ENCODE measurements around the gene AKIP1. TPM values are rescaled to one million over a fixed set of nuclear protein-coding genes. Genes with fewer than 3 reads are reported as not detected.

AKIP1 gene
- polyA plus RNA-seq, 1 experiment: 41.4 TPM

DNA sequence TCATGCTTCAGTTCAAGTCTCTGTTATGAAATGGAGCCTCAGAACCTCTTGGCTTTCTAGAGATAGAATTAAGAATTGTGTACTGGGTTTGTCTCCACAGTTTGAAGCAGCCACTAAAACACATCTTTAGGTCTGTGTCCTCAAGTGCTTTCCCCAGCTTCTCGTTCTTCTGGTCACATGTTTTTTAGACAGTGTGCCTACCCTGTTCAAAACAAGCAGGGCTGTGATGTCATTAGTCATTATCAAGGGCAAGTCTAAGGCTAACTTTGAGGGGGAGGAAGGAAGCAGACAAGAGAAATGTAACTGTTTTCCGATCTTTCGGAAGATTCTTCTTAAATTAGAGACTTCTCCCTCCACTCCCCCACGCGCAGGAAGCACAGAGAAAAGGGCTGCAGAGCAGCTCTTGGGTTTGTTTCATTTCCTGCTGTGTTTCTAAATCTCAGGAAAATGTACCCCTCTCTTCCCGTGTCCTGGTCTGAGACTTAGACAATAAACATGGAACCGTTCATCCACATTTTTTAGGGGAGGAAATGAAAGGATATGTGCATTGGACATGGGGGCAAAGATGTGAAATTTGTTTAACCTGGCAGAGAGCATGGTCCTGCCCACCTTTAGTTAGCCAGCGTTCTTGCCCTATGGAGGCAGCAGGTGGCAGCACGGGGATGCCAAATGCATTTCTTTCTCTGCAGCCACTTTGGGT lies 3.1 kb downstream of the AKIP1 start:
- CTCF ChIA-PET: interaction anchor here (0.6 to 2.8 kb wide), 11 partner anchors 33 to 485 kb away, joined by 3 to 33 read pairs (median 5); no protein-coding TSS in a partner anchor
- TF ChIP-seq, protein P1, sequence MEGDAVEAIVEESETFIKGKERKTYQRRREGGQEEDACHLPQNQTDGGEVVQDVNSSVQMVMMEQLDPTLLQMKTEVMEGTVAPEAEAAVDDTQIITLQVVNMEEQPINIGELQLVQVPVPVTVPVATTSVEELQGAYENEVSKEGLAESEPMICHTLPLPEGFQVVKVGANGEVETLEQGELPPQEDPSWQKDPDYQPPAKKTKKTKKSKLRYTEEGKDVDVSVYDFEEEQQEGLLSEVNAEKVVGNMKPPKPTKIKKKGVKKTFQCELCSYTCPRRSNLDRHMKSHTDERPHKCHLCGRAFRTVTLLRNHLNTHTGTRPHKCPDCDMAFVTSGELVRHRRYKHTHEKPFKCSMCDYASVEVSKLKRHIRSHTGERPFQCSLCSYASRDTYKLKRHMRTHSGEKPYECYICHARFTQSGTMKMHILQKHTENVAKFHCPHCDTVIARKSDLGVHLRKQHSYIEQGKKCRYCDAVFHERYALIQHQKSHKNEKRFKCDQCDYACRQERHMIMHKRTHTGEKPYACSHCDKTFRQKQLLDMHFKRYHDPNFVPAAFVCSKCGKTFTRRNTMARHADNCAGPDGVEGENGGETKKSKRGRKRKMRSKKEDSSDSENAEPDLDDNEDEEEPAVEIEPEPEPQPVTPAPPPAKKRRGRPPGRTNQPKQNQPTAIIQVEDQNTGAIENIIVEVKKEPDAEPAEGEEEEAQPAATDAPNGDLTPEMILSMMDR (IDR thresholded peaks at IDR 0.05; ENCODE audit: low read depth, low read length): peak; percentile 78
- DNase-seq (ENCODE audit: low read depth, low spot score): no peak
- peak overlapping the region; percentile 11 for H3K27ac ChIP-seq (ENCODE audit: low read depth, low read length)
- H3K27me3 ChIP-seq (ENCODE audit: control insufficient read depth, insufficient read depth, low read length): no peaks in the 10 kb centered on the region
- POLR2A ChIA-PET: interaction anchor here (1.3 kb wide), 1 partner anchor 46 kb away, joined by 3 read pairs; no protein-coding TSS in a partner anchor
- H3K4me3 ChIP-seq (ENCODE audit: low read depth, low read length): no peak overlapping the region; the same call in 1 of the 2 replicates
- H3K9me3 ChIP-seq (ENCODE audit: control insufficient read depth, insufficient read depth, low read length): no peaks in the 10 kb centered on the region; the same call in 1 of the 2 replicates

DNA sequence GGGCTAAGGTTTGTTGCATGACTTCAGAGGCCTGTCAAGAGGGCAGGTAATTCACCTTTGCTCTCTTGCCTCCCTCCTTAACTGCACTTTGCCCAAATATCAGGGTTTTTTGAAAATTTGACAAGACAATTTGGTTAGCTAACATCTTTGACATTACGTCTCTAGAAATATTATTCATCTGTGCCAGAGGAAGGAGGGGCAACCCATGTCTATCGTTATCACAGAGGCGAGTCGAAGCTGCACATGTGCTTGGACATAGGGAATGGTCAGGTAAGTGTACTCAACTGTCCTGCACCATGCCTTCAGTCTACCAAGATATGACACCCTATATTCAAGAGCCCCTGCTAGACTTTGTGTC lies 3.7 kb downstream of the AKIP1 start:
- no peak overlapping the region for H3K4me3 ChIP-seq (ENCODE audit: low read depth, low read length)
- H3K9me3 ChIP-seq (ENCODE audit: control insufficient read depth, insufficient read depth, low read length): no peaks in the 10 kb centered on the region; the same call in 1 of the 2 replicates
- no peak for DNase-seq (ENCODE audit: low read depth, low spot score)
- no peaks in the 10 kb centered on the region for H3K27me3 ChIP-seq (ENCODE audit: control insufficient read depth, insufficient read depth, low read length)
- CTCF ChIA-PET: interaction anchor here (0.5 to 2.8 kb wide), 15 partner anchors 33 to 592 kb away, joined by 3 to 33 read pairs (median 4); no protein-coding TSS in a partner anchor
- no peak overlapping the region for H3K27ac ChIP-seq (ENCODE audit: low read depth, low read length)
- POLR2A ChIA-PET: interaction anchor here (0.6 to 1.3 kb wide), 2 partner anchors 34 to 45 kb away, joined by 3 to 4 read pairs; no protein-coding TSS in a partner anchor
- TF ChIP-seq, protein P1 (IDR thresholded peaks at IDR 0.05; ENCODE audit: low read depth, low read length): no peak

DNA sequence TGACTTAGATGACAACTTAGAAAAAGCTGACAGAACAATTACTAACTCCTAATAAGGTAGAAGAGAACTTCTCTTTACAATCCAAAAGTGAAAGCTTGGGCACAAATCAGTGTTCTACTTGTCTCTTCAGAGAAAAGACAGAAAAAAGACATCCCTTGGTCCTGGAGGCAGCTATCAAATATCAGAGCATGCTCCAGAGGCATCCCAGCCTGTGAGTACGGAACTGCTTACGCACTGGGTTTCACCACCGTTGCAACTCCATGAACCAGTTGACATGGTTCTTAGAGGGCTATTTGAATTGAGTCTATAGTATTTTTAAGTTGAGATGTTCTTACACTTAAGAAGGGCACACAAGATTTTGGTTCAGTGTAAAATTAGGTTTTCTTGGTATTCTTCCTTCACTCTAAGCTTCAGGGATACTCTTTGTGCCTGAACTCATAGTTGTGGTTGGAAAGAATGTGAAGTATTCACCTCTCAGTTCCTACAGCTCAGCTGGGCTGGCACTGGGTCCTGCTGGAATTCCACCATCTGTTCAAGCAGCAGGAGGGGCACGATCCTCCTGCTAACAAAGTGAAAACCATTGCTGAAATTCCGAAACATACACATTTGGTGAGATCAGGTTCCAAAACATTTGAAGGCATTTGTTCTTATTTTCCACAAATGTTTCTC lies 6.3 kb downstream of the AKIP1 start:
- Histone ChIP-seq H3K4me3 (ENCODE audit: low read depth, low read length) (peak overlapping the region; percentile 25; the same call in 1 of the 2 replicates), H3K27ac (ENCODE audit: low read depth, low read length) (peak overlapping the region; percentile 94), H3K27me3 (ENCODE audit: control insufficient read depth, insufficient read depth, low read length) (no peaks in the 10 kb centered on the region), H3K9me3 (ENCODE audit: control insufficient read depth, insufficient read depth, low read length) (no peaks in the 10 kb centered on the region)
- POLR2A ChIA-PET: interaction anchor here (0.6 to 1.3 kb wide), 5 partner anchors 46 to 220 kb away, joined by 3 to 8 read pairs (median 4); no protein-coding TSS in a partner anchor
- TF ChIP-seq, protein P1 (IDR thresholded peaks at IDR 0.05; ENCODE audit: low read depth, low read length): no peak
- CTCF ChIA-PET: interaction anchor here (0.9 kb wide), 1 partner anchor 220 kb away, joined by 6 read pairs; no protein-coding TSS in a partner anchor
- DNase-seq (ENCODE audit: low read depth, low spot score): peak; percentile 90

DNA sequence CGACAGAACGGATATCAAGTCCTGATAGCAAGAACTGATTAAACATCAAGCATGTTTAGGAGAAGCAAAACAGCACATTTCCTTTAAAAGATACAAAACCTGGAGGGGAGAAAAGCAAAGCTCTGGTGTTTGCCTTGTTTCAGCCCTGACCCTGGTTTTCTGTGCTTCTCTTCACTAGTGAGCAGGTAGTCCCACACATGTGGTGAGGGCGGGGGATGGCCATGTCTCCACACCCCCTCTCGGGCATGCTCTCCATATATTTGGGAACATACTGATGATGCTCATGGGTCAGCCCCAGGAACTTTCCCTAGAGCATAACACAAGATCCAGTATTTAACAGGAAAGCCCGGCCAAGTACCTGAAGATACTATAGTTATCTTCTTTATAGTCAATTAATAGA lies 11.7 kb downstream of the AKIP1 start:
- H3K9me3 ChIP-seq (ENCODE audit: control insufficient read depth, insufficient read depth, low read length): no peaks in the 10 kb centered on the region
- ChIA-PET POLR2A (no interaction called here), CTCF (interaction anchor here (1.6 kb wide), 1 partner anchor 37 kb away, joined by 4 read pairs; no protein-coding TSS in a partner anchor)
- no peak overlapping the region for H3K27ac ChIP-seq (ENCODE audit: low read depth, low read length)
- no peak overlapping the region for H3K4me3 ChIP-seq (ENCODE audit: low read depth, low read length)
- no peak for DNase-seq (ENCODE audit: low read depth, low spot score)
- no peaks in the 10 kb centered on the region for H3K27me3 ChIP-seq (ENCODE audit: control insufficient read depth, insufficient read depth, low read length)
- TF ChIP-seq, protein P1 (IDR thresholded peaks at IDR 0.05; ENCODE audit: low read depth, low read length): no peak
